Measurements from ENCODE around the gene PRDM16.

PRDM16 gene

DNA sequence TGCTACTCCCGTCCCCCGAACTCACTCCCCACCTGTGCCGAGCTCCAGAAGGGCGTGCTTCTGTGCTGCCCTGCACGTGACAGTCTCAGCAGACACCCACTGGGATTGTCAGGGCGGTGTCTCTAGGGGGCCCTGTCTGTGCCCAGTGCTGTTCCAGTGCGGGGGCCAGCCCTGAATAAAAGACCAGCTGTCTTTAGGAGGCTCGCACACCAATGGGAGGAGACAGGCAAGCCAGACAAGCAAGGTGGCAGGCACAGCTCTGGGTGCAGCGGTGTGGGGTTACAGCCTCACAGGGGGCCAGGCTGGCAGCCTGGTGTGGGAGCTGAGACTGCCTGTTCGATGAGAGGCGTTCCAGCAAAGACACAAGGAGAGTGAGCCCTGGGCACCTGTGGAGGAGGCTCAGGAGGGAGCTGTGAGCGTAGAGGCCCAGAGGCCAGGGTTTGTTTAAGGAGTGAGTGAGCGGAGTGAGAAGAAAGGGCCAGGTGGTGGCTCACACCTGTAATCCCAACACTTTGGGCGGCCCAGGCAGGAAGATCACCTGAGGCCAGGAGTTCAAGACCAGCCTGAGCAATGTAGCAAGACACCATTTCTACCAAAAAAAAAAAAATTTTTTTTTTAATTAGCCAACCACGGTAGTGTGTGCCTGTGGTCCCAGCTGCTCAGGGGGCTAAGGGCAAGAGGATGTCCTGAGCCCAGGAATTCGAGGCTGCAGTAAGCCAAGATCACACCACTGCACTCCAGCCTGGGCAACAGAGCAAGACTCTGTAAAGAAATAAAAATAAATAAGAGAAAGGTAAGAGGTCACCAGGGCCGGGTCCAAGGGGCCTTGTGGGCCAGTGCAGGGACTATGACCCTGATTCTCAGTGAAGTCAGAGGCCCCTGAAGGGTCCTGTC is 337.2 kb downstream of the PRDM16 start:
- peak; percentile 71 for DNase-seq

DNA sequence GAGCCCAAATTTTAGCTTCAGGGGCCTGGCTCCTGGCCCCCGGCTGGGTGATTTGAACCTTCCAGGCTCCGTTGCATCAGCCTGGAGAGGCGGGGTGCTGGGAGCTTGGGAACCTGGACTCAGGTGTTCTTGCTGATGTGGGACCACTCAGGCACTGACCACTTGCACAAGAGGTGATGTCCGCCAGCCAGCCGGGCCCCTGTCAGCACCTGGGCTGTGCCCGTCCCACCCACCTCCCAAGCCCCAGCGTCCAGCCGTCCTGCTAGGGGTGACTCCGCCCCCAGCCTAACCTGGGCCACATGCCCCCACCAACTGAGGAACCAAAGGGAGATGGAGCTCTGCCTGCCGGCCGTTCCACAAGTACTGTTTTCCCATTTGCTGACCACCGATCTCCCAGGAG is 338.0 kb downstream of the PRDM16 start:
- DNase-seq: no peak

DNA sequence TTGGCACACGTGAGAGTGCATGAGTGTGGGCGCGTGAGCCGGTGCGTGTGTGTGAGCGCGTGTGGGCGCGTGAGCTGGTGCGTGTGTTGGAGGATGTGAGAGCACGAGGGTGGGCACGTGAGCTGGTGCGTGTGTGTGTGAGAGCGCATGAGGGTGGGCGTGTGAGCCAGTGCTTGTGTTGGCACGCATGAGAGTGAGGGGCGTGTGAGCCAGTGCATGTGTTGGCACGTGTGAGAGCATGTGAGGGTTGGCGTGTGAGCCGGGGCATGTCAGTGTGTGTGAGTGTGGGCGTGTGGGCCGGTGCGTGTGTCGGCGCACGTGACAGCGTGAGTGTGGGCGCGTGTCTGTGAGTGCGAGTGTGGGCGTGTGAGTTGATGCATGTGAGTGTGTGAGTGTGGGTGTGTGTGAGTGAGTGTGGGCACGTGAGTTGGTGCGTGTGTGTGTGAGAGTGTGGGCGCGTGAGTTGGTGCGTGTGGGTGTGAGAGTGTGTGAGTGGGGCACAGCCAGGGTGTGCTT is 339.8 kb downstream of the PRDM16 start:
- DNase-seq: no peak

DNA sequence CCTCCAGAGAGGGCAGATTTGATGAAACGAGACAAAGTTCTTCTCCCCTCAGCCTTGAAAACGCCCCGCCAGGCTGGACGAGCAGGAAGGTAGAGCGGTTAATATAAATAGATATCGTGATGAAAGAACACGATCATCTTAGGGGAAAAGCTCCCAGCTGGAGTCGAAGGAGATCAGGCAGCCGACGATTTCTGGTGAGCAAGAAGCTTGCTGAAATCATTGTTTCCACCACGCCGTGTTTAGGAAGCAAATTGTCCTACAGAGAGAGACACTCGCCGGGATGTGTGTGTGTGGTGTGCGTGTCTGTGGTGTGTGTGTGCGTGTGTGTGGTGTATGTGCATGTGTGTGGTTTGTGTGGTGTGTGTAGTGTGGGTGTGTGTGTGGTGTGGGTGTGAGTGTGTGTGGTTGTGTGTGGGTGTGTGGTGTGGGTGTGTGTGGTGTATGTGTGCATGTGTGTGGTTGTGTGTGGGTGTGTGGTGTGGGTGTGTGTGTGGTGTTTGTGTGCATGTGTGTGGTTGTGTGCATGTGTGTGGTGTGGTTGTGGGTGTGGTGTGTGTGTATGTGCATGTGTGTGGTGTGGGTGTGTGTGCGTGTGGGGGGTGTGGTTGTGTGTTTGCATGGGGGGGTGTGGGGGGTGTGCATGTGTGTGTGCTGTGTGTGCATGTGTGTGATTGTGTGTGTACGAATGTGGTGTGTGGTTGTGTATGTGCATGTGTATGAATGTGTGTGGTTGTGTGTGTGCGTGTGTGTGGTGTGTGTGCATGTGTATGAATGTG is 340.6 kb downstream of the PRDM16 start:
- no peak for DNase-seq

DNA sequence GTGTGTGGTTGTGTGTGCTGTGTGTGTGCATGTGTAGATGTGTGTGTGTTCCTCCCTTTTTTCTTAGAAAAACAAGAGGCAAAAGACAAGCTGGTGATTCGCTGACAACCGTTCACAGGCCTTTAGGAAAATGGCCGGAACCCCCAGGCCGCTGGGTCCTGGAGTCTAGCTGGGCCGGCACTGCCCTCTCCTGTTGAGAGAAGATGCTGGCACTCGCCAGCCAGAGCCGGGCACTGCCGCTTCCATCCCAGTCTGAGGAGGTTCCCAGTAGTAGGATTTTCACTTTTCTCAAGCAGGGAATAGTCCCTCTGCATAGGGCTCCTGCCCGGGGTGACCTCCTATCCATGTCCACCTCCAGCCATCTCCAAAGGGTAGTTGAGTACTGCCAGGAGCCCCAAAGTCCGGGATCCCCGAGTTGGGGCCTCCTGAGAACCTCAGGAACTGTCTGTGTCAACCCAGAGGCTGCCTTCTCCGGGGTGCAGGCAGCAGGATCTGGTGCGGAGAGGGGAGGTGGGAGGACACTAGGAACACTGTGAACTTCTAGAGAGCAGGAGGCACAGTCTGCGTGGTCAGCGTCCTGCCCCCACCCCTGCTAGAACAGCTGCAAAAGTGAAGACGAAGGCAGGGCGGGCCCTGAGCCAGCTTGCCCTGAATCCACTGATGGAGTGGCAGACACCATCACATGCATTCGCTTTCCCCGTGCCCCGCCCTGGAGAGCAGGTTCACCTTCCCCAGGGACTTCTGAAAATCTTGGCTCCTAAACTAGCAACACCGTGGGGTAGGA is 341.3 kb downstream of the PRDM16 start:
- no peak for DNase-seq

DNA sequence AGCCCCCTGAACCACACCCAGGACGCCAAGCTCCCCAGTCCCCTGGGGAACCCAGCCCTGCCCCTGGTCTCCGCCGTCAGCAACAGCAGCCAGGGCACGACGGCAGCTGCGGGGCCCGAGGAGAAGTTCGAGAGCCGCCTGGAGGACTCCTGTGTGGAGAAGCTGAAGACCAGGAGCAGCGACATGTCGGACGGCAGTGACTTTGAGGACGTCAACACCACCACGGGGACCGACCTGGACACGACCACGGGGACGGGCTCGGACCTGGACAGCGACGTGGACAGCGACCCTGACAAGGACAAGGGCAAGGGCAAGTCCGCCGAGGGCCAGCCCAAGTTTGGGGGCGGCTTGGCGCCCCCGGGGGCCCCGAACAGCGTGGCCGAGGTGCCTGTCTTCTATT is 342.8 kb downstream of the PRDM16 start:
- no peak for DNase-seq

DNA sequence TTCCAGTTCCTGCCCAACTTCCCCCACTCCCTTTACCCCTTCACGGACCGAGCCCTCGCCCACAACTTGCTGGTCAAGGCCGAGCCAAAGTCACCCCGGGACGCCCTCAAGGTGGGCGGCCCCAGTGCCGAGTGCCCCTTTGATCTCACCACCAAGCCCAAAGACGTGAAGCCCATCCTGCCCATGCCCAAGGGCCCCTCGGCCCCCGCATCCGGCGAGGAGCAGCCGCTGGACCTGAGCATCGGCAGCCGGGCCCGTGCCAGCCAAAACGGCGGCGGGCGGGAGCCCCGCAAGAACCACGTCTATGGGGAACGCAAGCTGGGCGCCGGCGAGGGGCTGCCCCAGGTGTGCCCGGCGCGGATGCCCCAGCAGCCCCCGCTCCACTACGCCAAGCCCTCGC is 343.4 kb downstream of the PRDM16 start:
- DNase-seq: no peak

DNA sequence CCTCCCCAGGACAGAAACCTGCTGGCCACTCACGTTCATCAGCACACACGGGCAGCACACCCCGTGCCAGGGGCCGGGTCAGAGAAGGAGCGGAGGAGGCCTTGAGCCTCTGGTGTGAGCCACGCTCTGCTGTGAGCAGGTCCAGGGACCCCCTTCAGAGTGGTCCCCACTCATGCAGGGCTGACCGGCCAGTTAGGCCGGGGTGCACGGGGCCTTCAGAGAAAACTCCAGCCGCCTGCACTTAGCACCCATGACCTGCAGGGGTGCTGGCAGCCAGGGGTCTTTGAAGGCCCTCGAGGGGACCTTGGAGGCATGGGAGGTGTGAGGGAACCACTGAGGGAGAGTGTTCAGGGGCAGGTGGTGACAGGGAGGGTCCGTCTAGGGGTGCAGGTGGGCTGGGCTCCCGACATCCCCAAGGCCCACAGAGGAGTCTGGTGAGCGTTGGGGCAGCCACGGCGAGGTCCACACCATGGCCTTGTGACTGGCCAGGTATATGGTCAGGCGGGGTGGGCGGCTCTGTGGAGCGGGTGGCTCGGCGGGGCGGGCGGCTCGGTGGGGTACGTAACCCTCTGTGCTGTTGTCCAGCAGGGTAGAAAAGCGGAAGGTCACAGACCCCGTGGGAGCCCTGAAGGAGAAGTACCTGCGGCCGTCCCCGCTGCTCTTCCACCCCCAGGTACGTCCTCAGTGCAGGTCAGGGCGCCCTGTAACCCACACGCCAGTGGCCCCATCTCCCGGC is 345.1 kb downstream of the PRDM16 start:
- no peak for DNase-seq

DNA sequence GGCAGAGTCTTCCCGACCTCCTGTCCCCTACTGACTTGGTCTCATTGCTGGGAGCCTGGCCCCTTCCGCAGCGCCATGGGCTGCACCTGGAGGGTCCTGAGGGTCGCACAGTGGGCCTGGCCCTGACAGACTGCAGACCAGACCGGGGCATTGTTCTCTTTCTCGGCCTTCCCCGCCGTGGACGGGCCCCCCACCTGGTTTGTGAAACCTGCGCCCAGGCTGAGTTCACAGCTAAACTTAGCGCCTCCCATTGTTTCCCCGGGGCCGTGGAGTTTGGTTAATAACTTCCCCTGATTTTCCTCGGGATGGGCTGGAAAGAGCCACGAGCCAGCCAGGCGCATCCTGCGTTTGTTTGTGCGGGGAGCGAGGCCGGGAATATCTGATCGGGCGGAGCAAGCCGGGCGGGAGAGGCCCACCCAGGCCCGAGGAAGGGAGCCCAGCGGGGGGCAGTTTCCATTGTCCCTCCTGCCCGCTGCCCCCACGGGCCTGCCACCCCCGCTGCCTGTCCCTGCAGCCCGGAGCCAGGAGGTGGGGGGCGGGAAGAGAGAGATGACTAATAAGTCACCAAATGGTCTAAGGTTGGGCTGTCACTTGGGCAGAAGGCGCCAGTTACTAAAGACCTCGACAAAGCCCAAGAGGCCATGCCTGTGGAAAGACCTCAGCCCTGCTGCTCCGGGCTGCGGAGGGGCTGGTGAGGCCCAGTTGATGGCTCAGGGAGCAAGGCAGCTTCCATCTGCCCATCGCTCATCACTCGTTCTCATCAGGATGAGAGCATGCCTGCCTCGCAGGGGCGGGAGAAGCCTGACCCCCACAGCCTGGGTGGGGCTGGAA is 346.5 kb downstream of the PRDM16 start:
- no peak for DNase-seq

DNA sequence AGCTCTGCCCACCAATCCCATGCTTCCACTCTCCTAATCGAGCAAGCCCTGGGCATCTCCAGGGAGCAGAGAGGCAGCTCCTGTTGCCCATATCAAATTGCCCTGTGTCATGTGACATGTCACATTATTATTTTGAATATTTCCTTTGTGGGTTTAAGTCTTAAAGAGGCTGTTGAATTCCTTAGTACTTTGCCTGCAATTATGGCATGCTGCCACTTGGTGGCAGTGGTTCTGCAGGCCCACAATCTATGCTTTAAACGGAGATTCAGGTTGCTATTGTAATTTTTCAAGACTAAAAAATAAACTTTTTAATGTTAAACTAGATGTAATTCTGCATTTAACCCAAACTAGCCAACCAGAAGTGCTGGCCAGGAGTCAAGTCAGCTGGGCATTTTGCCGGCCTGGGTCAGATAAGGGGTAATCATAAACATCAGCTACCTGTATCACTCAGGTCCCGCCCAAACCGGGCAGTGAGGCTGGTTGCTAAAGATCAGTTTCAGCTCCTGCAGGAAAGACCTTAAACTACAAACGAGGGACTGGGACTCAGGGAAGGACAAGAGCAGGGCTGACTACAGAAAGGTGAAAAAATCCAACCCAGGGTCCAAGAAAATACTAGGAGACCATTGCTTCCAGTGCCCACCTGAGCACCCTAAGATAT is 348.2 kb downstream of the PRDM16 start:
- DNase-seq: no peak

DNA sequence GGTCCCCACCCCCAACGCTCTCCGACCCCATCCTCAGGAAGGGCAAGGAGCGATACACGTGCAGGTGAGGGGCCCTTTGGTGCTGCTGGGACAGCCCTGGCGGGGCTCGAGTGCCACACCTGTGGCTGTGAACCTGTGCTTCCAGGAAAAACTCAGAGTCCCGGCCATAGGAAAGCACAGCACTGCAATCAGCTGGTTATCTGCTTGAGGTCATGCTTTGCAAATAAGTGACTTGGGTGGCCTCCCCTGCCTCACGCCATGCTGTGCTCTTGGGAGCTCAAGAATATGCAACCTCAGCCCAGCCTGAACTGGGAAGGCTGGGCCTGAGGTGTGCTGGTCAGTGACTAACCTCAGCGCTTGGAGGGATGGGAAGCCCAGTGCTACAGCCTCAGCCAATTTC is 348.9 kb downstream of the PRDM16 start:
- DNase-seq: no peak

DNA sequence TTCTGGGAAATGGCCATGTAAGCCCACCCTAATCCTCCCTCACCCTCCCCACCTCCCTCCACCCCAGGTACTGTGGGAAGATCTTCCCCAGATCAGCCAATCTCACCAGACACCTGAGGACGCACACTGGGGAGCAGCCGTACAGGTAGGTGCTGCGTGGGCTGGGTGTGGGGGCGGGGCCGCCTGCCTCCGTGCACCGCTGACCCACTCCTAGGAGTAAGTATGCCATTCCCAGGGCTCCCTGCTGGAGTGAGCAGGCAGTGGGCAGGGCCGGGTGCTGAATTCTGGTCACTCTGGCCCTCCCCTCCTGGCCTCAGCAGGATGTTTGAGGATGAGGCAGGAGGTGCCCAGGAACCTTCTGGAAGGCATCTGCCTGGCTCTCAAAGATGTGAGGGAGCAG is 349.6 kb downstream of the PRDM16 start:
- no peak for DNase-seq

DNA sequence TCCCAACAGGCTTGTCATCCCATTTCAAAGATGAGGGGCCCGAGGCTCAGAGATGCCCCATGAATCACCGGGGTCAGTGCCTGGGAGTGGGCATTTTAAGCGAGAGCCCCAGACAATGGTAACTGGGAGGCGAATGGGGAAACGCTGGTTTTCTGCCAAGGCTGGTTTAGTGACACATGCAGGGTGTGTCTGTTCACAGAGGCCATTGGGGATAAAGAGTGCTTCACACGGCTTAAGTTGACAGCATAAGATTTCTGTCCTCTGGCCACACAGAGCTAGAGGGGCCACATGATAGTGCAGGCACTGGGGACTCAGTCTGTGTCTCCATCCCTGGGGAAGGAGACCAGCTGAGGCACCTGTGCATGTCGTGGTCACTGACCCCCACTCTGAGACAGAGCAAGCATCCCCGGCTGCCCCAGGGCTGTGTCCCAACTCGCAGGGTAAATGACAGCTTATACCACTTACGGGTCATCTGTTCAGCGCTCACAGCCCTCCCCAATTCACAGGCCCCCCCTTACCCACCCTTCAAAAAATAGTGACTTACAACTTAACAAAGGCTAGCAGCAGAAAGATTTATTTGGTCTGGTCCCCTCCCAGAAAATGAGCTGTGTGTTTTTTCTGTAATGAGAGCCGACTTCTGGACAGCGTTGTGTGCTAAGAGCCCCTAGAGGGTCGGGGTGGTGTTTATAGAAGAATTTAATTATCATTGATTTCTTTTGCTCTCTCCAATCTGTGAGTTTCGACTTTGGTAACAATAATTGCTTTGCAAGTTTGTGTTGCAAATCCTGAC is 350.6 kb downstream of the PRDM16 start:
- DNase-seq: no peak

DNA sequence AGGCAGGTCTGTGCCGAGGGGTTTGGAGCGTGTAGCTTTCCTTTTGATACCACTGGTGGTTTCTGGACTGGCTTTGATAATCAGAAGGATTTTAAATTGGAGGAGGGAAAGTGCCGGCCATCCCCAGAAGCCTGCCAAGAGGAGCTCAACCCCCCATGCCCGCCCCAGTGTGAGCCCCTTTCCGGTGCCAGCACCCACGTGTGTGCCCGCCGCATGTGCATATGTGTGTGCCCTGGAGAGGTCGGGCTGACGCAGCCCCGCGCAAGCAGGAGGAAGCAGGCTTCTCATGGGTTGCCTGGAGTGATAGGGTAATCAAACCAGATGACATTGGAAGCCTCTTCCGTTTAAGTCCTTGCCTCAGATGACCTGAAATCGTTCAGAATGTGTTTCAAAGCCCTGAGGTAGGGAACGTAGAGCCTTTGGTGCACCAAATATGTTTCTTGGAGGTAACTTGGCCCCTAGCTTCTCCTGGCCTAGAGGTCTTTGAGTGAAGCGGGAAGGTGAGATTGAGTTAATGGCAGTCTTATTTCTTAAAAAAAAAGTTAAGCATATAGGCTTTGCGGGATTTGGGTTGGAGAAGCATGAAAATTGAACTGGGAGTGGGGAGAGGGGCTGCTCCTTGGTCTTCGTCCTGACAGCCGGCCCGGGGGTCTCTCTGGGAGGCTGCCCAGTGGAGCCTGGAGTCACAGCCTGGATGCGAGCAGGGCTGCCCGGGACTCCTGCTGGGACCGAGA is 351.4 kb downstream of the PRDM16 start:
- no peak for DNase-seq

DNA sequence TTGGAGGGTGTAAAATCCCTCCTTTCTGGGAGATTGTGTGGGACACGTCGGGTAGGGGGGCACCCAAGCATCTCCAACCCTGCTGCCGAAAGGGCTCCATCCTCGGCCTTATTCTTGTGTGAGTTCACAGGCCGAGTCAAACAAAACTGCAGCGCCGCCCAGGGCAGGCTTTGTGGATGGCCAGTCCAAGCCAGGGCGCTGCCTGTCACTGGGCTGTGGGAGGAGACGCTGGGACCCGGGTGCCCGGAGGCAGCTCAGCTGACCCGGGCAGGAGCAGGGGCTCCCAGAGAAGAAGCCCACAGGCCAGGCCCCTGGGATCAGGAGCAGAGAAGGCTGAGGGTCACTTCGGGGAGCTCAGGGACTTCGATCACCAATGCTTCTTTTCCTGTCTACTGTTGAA is 353.6 kb downstream of the PRDM16 start:
- DNase-seq: no peak

DNA sequence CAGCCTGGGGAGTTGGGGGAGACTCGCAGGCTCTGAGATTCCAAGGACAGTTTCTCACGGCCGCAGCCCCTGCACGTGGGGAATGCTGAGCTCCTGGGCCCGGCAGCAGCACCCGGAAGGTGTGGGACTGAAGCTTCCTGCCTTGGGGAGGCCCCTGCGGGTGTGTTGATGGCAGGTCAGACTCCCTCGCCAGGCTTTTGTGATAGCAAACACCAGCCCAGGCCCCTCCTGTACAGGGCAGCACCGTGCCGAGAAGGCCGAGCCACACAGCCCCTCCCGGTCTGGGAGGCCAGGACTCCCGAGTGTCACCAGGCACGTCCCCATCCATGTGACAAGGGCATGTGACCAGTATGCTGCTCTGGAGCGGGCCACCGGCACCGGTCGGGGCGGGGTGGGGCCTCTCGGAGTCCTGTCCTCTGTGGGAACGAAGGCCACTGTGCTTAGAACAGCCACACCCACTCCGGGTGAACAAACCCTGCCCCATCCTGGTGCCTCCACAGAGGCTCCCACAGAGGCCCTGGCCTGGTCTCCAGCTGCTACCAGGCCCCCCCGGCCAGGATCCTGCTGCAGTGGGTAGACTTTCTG is 354.3 kb downstream of the PRDM16 start:
- no peak for DNase-seq

DNA sequence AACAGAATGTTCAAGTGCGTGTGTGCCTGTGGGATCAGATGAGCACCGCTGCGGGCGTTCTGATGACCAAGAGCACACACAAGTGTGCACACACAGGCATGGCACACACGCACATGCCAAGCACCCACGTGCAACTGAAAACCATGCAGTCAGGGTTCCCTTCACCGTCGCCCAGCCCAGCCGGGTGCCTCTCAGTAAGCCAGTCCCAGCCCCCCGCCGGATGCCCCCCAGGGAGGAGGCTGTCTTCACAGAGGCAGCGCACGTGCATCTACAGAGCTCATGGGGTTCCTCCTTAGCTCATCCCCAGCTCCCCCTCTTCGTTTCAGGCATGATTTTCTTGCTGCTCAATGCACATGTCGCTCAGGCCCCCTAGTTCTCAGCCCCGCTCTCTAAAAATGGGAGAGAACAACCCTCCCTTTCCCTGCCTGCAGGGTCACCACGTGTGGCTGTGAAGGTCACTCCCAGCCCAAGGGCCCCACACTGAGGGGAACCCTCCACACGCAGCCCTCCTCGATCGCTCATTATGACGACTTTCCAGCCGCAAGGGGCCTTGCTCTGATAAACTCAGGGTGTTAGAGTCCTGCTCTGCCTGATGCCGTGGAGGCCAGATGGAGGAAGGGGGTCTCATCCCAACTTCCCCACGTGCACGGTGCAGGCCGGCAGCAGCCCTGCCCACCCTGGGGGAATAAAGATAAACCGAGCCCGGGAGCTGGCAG is 355.1 kb downstream of the PRDM16 start:
- DNase-seq: no peak

DNA sequence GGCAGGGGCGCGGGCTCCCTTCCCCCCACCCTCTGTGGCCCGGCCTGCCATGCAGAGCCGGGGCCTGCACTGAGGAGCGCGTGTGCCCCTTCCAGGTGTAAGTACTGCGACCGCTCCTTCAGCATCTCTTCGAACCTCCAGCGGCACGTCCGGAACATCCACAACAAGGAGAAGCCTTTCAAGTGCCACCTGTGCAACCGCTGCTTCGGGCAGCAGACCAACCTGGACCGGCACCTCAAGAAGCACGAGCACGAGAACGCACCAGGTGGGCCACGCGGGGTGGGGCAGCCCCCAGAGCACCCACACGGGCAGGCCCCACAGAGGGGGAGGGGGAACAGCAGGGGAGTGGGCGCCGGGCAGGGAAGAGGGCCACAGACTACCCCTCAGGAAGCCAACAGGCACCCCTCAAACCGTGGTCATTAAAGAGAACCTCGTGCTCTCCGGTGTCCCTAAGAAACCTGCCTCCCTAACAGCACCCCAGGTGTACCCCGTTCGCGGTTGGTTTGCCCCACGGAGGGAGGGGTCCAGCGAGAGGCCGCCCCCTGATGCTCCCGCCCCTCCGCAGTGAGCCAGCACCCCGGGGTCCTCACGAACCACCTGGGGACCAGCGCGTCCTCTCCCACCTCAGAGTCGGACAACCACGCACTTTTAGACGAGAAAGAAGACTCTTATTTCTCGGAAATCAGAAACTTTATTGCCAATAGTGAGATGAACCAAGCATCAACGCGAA is 356.6 kb downstream of the PRDM16 start:
- DNase-seq: no peak

Data from NCI-H1436 treated with DMSO at 0.1 percent for 48 hours (cell line).